Germinal center (tissue), 1 donor: ENCODE measurements around the gene DAGLA.

ENCODE experiments used
- DNase-seq: peaks from one replicate; pipeline ENCODE4 v3.0.0; 2012; ENCODE audit warnings: mixed read lengths, low spot score

DAGLA gene

DNA sequence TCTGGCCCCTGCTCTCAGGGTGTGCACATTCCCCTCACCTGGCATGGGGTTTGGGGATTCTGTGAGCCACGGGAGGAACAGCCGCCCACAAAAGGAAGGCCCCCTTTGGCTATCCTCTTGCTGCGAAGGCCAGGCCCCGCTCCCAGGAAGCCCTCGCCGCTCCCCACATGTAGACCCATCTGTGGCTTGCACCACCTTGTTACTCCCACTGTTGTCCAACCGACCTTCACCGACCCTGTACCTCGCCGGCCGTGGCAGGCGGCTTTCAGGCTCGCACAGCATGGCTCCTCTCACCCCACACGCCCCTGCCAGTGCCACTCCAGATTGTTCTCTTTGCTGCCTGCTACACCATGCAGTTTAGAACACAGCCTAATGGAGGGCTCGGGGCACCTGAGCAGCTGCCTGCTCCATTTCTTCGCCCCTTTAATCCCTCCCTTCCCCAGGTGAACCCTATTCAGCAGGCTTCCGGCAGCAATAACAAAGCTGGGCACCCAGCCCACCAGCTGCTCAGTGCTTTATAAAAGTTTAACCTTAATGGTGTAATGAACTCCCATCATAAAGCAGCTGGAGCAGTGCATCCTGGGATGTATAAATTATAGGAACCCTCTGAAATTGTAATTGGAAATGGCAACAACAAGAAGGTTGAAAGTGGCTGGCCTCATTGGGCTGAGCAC is 10.7 kb downstream of the DAGLA start:
- no peak for DNase-seq

- no peak for DNase-seq
Observed at GRCh38 chr11:61691380-61692156, 11.4 kb downstream of the DAGLA start.

DNA sequence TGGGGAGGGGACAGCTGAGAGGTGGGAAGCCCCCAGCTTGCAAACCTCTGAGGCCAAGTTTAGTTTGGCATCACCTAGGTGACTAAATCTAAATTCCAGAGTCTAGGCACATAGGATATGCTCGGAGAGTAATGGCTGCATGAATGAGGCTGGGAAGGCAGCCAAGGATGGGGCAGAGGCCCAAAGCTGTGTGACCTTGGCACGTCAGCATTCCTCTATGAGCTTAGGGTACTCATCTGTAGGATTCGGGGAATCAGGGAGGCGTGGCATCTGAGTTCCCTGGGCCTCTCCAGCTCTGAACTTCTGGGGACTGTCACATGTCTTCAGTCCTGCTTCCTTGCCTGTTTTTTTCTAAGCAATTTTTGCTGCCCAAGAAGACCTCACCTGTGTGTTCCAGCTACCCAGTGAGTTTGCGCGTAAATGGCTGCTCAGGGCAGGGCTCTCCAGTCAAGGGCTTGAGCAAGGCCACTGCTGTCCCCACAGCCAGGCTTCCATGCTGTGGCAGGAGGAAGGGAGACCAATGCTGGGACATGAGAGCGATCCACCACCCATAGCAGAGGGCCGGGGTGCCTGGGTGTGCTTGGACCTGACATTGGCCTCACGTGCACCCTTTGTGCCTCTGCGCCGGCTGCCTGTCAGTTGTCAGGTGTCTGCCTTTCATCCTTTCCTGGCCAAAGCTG is 13.9 kb downstream of the DAGLA start:
- no peak for DNase-seq

GRCh38 chr11:61694602-61694939 is 14.4 kb downstream of the DAGLA start:
- DNase-seq = no peak

DNA sequence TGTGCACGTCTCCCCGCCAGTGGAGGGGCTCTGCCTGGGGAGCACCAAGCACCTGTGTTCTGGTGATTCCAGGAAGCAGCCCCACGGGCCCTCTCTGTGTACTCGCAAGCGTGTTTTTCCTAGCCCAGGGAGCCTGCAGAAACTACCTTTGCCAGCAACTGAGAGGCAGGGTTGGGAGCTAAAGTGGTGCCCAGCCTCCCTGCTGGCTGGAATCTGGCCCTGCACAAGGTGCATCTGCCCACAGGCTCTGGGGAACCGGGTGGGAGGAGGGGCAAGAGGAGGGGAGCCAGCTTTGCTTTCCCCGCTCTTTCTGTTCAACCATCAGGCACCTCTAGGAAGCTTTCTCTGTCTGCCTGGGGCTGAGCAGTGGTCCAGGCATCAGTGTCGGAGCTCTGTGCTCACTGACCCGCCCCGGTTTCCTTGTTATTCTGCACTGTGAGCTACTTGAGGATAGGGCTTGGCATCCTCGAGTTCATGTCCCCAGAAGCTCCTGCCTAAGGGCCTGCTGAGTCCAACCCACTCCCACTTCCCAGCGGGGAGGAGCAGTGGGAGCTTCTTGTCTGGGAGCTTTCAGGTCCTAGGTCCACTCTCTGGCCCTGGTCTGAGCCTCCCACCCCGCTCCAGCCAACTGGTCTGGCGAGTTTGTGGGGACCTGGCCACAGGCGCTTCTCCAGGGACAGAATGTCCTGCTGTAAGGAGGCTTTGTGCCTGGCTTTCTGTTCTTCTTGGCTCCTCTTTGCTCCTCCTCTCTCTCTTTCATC is 14.9 kb downstream of the DAGLA start:
- DNase-seq = no peak

DNA sequence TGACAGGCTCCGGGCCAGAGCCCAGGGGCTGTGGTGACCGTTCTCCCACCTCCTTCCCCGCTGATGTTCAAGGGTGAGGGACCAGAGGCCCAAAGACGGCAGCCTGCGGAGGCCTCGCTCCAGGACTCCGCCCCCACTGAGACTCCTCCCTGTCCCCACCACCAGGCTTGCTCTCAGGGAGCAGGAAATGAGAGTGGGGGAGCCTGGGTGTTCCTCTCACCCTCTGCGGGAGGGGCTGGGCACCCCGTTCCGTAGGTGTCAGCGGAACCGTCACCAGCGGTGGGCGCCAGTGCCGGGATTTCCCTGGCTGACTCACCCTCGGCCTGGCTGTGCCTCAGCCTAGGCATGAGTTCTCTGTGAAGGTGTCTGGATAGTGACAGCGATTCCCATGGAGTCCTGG is 15.7 kb downstream of the DAGLA start:
- peak; percentile 40 for DNase-seq

GRCh38 chr11:61696602-61697001 is 16.4 kb downstream of the DAGLA start:
- no peak for DNase-seq

DNA sequence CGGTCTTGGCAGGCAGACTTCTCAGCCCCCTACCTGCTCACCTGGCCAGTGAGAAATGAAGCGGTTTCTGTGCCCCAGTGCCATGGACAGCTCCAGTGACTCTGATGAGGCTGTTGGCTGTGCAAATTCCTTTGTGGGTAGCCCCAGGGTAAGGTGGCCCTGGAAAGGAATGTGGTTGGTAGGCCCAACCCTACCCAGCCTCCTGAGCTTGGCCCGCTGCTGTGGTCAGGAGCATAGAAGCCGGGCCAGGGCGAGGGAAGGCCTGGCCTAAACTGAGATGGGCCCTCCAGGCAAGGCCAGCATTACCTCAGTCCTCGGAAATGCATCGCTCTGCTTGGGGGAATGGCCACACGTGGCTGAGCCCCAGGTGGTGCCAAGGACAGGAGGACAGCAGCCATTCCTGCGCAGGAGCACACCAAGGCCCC is 16.9 kb downstream of the DAGLA start:
- no peak for DNase-seq

DNA sequence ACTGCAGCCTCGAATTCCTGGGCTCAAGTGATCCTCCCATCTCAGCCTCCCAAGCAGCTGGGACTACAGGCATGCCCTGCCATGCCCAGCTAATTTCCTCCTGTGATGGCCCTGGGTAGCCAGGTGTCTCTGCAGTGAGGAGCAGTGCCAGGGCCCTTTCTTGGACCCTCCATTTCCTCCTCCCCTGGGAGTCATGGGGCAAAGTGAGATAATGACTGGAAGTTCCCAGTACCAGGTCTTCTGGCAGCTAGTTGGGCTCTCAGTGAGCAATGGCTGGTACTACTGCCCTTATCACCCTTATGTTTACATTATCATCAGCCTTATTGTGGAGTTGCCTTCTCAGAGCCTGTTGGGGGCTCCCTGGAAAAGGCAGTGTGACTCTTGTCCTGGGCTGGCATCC is 17.6 kb downstream of the DAGLA start:
- no peak for DNase-seq

DNA sequence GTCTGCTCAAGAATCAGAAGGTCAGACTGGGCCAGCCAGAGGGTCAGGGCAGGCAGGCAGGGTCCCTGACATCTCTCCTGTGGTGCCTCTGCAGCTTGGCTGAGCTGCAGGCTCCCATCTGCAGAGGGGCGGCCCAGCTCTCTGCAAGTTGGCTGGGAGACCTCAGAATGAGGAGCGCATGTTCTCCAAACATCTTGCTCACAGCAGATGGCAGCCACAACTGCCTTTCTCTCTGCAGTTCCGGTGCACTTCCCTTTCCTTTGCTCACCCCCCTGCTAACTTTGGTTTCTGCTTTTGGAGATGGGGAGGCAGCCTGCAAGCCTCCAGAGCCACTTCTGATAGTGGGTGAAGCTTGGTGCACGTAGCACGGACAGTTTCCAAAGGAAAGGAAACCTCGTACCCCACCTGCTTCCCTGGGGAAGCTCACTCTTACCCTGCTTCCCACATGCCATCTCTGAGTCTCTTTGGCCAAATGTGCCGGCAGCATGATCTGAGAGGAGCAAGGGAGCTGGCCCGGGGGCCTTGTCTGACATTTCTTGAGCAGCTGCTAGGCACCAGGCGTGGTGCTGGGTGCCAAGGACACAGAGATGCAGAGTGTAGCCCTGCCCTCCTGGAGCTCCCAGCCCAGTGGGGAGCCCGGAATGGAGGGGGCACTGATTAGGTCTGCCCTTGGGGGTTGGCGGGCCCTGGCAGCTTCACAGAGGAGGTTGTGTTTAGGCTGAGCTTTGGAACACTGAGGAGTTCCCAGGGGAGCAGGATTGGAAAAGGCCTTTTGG is 18.2 kb downstream of the DAGLA start:
- DNase-seq = no peak

- no peak for DNase-seq
Observed at GRCh38 chr11:61699737-61700160, 19.6 kb downstream of the DAGLA start.

DNA sequence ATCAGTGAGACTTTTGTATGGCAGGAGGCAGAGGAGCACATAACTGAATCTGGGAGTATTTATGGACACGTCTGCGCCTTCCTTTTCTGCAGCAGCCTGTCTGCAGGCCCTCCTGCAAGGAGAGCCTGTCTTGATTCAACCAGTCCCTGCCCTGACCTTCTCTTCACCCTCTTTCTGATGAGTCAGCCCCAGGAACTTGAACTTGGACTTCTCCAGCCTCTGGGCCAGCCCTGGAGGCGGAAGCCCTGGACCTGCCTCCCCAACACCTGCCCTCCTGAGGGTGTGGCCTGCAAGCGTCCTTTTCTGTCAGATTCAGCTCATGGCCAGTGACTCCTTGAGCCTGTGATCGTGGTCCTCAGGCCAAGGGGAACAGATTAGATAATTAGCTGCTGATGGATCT is 20.0 kb downstream of the DAGLA start:
- DNase-seq = no peak

DNA sequence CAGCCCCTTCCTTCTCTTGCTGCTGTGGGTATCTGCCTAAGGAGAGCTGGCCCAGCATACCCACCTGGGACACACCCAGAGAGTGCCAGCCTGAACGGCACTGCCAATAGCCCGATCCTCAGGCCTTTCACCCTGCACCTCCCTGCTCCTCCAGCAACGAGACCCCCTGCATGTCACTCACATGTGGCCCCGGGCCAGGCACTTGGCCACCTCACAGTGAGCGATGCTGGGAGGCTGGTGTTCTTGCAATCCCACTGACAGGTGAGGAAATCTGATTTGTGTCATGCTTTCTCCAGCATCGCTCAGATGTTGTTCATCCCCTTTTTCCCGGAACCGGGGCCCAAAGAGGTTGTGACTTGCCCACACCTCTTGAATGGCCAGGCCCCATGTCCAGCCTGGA is 20.5 kb downstream of the DAGLA start:
- DNase-seq = no peak

DNA sequence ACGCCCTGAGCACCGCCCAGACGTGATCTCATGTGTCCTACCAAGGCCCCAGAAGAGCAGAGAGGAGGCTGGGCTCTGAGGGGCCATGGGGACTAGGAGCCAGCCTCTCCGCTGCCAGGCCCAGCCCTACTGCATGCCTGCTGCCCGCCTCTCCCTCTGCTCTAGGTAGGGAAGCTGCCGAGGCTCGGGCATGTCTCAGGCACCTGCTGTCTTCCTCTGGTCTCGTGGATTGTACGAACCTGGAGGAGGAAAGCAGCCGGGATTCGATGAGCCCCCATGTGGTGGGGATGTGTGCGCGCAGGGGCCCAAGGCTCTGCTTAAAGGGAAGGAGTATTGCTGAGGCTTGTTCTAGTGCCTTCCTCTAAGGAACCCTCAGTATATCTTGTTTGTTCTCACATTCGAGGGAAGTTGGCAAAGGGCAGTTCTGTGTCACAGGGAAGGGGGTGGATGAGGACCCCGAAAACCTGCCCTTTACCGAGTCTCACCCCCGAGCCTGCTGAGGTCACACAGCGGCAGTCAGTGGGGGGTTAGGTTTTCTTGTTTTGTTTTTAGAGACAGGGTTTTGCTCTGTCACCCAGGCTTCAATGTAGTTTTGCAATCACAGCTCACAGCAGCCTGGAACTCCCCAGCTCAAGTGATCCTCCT is 21.2 kb downstream of the DAGLA start:
- no peak for DNase-seq

- no peak for DNase-seq
Observed at GRCh38 chr11:61702701-61703312, 22.6 kb downstream of the DAGLA start.

DNA sequence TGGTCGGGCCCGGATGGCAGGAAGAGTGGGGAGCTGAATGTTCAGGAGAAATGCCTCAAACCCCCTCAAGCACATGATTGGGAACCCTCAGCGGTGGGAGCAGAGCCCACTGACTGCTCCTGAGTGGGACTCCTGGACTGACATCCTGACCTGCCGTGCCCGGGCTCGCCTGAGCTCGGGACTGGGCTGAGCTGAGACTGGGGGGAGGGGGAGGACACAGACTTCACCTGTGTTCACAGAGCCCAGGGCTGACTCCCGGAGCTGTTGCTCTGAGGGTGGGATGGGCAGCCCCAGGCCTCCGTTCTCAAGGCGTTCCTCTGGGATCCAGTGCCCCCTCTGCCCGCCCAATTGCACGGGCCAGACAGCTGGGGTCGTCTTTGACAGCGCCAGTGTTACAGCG is 24.6 kb downstream of the DAGLA start:
- no peak for DNase-seq

- DNase-seq = no peak
Observed at GRCh38 chr11:61706452-61707400, 26.5 kb downstream of the DAGLA start.

DNA sequence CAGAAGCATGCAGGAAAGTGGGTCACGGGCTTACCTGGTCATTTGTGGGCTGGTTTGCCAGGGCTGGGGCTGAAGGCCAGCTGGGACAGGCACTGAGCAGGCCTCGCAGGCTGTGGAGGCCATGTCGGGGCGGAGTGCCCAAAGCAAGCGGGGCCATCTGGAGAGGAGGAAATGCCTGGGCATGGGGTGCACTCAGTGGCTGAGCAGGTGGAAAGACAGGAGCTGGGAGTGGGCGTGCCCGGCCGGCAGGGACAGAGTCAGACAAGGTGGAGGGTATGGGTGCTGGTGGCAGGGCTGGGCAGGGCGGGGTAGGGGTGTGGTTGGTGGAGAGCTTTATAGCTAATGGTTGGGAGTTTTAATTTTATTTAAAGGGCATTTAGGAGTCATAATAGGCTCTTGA is 27.4 kb downstream of the DAGLA start:
- no peak for DNase-seq

DNA sequence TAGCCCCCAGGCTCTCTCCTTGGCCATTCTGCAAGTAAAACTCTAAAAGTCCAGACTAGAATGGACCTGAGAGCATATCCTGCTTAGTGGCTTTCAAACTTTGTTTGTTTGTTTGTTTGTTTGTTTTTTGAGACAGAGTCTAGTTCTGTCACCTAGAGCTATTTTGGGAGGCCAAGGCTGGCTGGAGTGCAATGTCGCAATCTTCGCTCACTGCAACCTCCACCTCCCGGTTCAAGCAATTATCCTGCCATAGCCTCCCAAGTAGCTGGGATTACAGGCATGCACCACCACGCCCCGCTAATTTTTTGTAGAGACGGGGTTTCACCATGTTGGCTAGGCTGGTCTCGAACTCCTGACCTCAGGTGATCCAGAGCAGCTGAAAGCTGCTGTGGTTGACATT is 28.9 kb downstream of the DAGLA start:
- no peak for DNase-seq

DNA sequence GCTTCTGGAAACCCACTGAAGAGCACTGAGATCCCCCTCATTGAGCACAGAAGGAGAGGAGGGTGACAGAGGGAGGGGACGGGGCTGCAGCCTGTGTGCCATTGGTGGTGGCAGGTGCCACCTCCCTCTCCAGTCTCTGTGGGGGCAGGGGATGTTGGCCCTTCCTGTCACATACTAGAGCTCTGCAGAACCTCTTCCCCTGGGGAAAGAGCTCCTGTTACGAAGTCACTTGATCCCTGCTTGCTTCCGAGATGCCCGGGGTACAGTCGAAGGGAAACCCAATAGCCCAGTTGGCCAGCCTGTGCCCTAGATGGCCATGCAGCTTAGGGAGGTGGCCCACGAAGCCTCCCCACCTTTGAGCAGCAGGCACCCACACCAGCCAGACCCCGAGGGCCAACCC is 29.4 kb downstream of the DAGLA start:
- no peak for DNase-seq
